Mesothelial cell of epicardium (in vitro differentiated cells): Measurements from ENCODE around the gene CYP2D6. TPM values are rescaled to one million over a fixed set of nuclear protein-coding genes. Genes with fewer than 3 reads are reported as not detected.

Experiments used
- DNase-seq, 2 experiments: peaks; one replicate each; pipeline ENCODE4 v3.0.0; 2021; ENCODE audit warnings: low spot score in 2 of 2; ENCODE audit not compliant: unreplicated experiment in 2 of 2
- H3K27ac Mint-ChIP-seq: 2 replicates; pipeline ENCODE4 v1.8.0; 2021; ENCODE audit warnings: mixed read lengths
- H3K27me3 Mint-ChIP-seq: 2 replicates; pipeline ENCODE4 v1.8.0; 2021; ENCODE audit warnings: low read depth, mixed read lengths
- H3K36me3 Mint-ChIP-seq: 2 replicates; pipeline ENCODE4 v1.8.0; 2021; ENCODE audit warnings: mixed read lengths
- H3K4me1 Mint-ChIP-seq: 2 replicates; pipeline ENCODE4 v1.8.0; 2021; ENCODE audit warnings: mixed read lengths
- H3K4me3 Mint-ChIP-seq: 2 replicates; pipeline ENCODE4 v1.8.0; 2021; ENCODE audit warnings: mild to moderate bottlenecking, moderate library complexity, mixed read lengths
- H3K9me3 Mint-ChIP-seq: 2 replicates; pipeline ENCODE4 v1.8.0; 2021; ENCODE audit warnings: mixed read lengths
- CTCF ChIP-seq: fragments of 200-600 bp; sonication (generic); IDR thresholded peaks from one replicate; pipeline ENCODE4 v1.5.0; 2021; ENCODE audit warnings: antibody characterized with exemption; ENCODE audit not compliant: unreplicated experiment
- total RNA-seq: library from RNA; stranded (reverse); gene quantifications from 3 replicates; pipeline ENCODE4 v1.2.1, GENCODE V29; 2021

CYP2D6 gene
- total RNA-seq, 1 donor from 2014 or later: 7.2 TPM

GRCh38 chr22:42086051-42086450 lies 44.6 kb downstream of the CYP2D6 start:
- DNase-seq: no peak
- H3K27me3 Mint-ChIP-seq: no peaks in the 10 kb centered on the region
- H3K4me3 Mint-ChIP-seq: no peak overlapping the region
- TF ChIP-seq CTCF: no peak
- no peak overlapping the region for H3K27ac Mint-ChIP-seq
- H3K9me3 Mint-ChIP-seq: no peaks in the 10 kb centered on the region
- H3K4me1 Mint-ChIP-seq: peaks cover 17% of the 10 kb centered on the region
- peaks cover 48% of the 10 kb centered on the region for H3K36me3 Mint-ChIP-seq

- no peak overlapping the region for H3K4me3 Mint-ChIP-seq
- TF ChIP-seq CTCF: no peak
- peaks cover 23% of the 10 kb centered on the region for H3K4me1 Mint-ChIP-seq
- H3K9me3 Mint-ChIP-seq: no peaks in the 10 kb centered on the region
- no peak for DNase-seq
- no peak overlapping the region for H3K27ac Mint-ChIP-seq
- no peaks in the 10 kb centered on the region for H3K27me3 Mint-ChIP-seq
- peaks cover 45% of the 10 kb centered on the region for H3K36me3 Mint-ChIP-seq
These were observed 45.7 kb downstream of the CYP2D6 start for GRCh38 chr22:42084874-42085273.

GRCh38 chr22:42083119-42083518 lies 47.5 kb downstream of the CYP2D6 start:
- Mint-ChIP-seq H3K4me3 (no peak overlapping the region), H3K9me3 (no peaks in the 10 kb centered on the region), H3K27ac (no peak overlapping the region), H3K27me3 (no peaks in the 10 kb centered on the region), H3K4me1 (peaks cover 26% of the 10 kb centered on the region), H3K36me3 (peaks cover 37% of the 10 kb centered on the region)
- no peak for TF ChIP-seq CTCF
- no peak for DNase-seq

GRCh38 chr22:42080287-42080686 lies 50.3 kb downstream of the CYP2D6 start:
- no peaks in the 10 kb centered on the region for H3K27me3 Mint-ChIP-seq
- peak in 1 of 2 experiments; percentile 46 for DNase-seq
- peaks cover 26% of the 10 kb centered on the region for H3K4me1 Mint-ChIP-seq
- TF ChIP-seq CTCF: no peak
- H3K27ac Mint-ChIP-seq: peak overlapping the region; percentile 98
- peaks cover 21% of the 10 kb centered on the region for H3K36me3 Mint-ChIP-seq
- peak overlapping the region; percentile 85 for H3K4me3 Mint-ChIP-seq
- H3K9me3 Mint-ChIP-seq: no peaks in the 10 kb centered on the region

GRCh38 chr22:42079319-42080251 lies 51.0 kb downstream of the CYP2D6 start, which contains the start of gene SMDT1:
Gene SMDT1 (plus strand): TSS chr22:42079700. CDS start chr22:42079769, 69 bp downstream.
- TF ChIP-seq CTCF: no peak
- peak; percentile 97 to 99 for DNase-seq
- Mint-ChIP-seq H3K9me3 (no peaks in the 10 kb centered on the region), H3K4me1 (peaks cover 30% of the 10 kb centered on the region), H3K27ac (peak within 1 kb of the TSS; percentile 98), H3K27me3 (no peaks in the 10 kb centered on the region), H3K4me3 (peak within 1 kb of the TSS; percentile 85), H3K36me3 (peaks cover 18% of the 10 kb centered on the region)
